ENCODE measurements around the gene INPP4A. TPM values are rescaled to one million over a fixed set of nuclear protein-coding genes. Genes with fewer than 3 reads are reported as not detected.

Gene INPP4A
- total and polyA plus RNA-seq, 9 of the 15 experiments (the other 6 are each of a cell fraction or from before 2014, with no cell fraction given): 1.8 to 15.7 (median 8.3) TPM

DNA sequence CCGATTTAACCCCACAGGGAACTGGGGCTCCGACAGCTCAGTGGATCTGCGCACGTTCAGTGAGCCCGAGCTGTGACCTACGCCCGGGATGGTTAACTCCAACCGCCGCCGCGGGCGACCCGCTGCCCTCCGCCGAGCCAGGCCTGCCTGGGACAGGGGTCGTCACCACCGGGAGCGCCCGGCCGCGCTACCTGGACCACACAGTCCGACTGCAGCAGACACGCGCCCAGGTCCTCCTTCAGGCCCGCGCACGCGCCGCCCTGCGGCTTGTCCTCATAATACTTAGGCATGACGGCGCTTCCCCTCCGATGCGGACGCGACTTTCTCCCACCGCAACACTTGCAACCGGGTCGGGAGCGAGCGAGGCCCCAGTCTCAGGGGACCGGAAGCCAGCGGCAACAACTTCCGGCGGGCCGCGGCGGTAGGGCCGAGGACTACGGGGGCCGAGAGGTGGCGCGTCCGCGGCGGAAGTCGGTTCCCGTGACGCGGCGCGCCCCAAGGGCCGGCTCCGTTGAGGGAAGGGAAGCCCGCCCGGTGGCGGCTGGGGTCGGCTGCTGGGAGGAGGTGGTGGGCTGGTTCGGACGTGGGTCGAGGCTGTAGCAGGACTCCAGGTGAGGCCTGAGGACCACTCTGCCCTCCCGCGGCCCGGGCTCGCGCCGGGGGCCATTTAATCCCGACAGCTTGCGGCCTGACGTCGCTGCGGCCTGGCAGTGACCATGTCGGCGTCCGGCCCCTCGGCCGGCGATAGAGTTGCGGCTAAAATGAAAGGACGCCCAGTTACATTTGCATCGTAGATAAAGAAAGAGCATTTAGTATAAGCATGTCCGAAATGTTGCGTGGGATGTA is 163.7 kb downstream of the INPP4A start, which contains the start of the genes COA5 and UNC50 (continued):
- TF ChIP-seq TFE3 (CRISPR knock-in tag; IDR thresholded peaks at IDR 0.05) (no peak), MIER1 (IDR thresholded peaks at IDR 0.05; ENCODE audit: low read depth) (no peak), FOXK1 (CRISPR knock-in tag; IDR thresholded peaks at IDR 0.05; ENCODE audit: borderline replicate concordance) (0 out of 2 replicates have a peak, but pooled peaks have one; percentile 32), MTA2 (IDR thresholded peaks at IDR 0.05; ENCODE audit: low read depth) (no peak), TAF9B (IDR thresholded peaks at IDR 0.05; ENCODE audit: partially characterized antibody) (peak; percentile 90), CREBBP (IDR thresholded peaks at IDR 0.05; ENCODE audit: low read depth, low read length) (no peak), C11orf30 (IDR thresholded peaks at IDR 0.05; ENCODE audit: low read depth) (peak; percentile 91), SIN3B (IDR thresholded peaks at IDR 0.05; ENCODE audit: low read depth) (peak; percentile 83), THRA (IDR thresholded peaks at IDR 0.05) (no peak), ZNF175 (CRISPR knock-in tag; IDR thresholded peaks at IDR 0.05; ENCODE audit: low read depth) (0 out of 2 replicates have a peak, but pooled peaks have one; percentile 23), ZNF766 (CRISPR knock-in tag; conservative IDR thresholded peaks at IDR 0.05) (no peak), ZNF197 (CRISPR knock-in tag; IDR thresholded peaks at IDR 0.05; ENCODE audit: low read depth) (0 out of 2 replicates have a peak, but pooled peaks have one; percentile 27), FOXM1 (IDR thresholded peaks at IDR 0.05; ENCODE audit: low read depth) (no peak), FOXM1 (CRISPR knock-in tag; IDR thresholded peaks at IDR 0.05; ENCODE audit: low read depth) (peak; percentile 70)
- TF ChIP-seq, protein P1, sequence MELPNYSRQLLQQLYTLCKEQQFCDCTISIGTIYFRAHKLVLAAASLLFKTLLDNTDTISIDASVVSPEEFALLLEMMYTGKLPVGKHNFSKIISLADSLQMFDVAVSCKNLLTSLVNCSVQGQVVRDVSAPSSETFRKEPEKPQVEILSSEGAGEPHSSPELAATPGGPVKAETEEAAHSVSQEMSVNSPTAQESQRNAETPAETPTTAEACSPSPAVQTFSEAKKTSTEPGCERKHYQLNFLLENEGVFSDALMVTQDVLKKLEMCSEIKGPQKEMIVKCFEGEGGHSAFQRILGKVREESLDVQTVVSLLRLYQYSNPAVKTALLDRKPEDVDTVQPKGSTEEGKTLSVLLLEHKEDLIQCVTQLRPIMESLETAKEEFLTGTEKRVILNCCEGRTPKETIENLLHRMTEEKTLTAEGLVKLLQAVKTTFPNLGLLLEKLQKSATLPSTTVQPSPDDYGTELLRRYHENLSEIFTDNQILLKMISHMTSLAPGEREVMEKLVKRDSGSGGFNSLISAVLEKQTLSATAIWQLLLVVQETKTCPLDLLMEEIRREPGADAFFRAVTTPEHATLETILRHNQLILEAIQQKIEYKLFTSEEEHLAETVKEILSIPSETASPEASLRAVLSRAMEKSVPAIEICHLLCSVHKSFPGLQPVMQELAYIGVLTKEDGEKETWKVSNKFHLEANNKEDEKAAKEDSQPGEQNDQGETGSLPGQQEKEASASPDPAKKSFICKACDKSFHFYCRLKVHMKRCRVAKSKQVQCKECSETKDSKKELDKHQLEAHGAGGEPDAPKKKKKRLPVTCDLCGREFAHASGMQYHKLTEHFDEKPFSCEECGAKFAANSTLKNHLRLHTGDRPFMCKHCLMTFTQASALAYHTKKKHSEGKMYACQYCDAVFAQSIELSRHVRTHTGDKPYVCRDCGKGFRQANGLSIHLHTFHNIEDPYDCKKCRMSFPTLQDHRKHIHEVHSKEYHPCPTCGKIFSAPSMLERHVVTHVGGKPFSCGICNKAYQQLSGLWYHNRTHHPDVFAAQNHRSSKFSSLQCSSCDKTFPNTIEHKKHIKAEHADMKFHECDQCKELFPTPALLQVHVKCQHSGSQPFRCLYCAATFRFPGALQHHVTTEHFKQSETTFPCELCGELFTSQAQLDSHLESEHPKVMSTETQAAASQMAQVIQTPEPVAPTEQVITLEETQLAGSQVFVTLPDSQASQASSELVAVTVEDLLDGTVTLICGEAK (IDR thresholded peaks at IDR 0.05): peak; percentile 98
- TF ChIP-seq, protein P1 (CRISPR knock-in tag; IDR thresholded peaks at IDR 0.05): no peak
